Psoas muscle (tissue), 8 donors: ENCODE measurements around the gene CCND1. TPM values are rescaled to one million over a fixed set of nuclear protein-coding genes. Genes with fewer than 3 reads are reported as not detected.
"Not testable (repeated sequence)": the region's sequence is repeated elsewhere in the genome, so short reads cannot be mapped to it uniquely, and the experiment has no call there.

ENCODE experiments used
- ATAC-seq, 4 donors: fragments of 200-7000 bp; cut with Tn5 transposase; one replicate each; pipeline ENCODE4 v1.9.1; 2020; ENCODE audit warnings: moderate library complexity in 3 of 4, mild to moderate bottlenecking in 2 of 4
- DNase-seq, 2 donors: peaks; one replicate each; pipeline ENCODE4 v3.0.0-alpha.2; 2020
- H3K27ac ChIP-seq: fragments of 200-600 bp; one replicate; pipeline ENCODE4 v1.8.0; 2022
- H3K27me3 ChIP-seq, 3 donors: fragments of 200-600 bp in 1 of 3; one replicate each; pipeline versions ENCODE4 v1.6.1 to v1.8.0; 2013 to 2022; ENCODE audit warnings: low read length in 2 of 3, mild to moderate bottlenecking in 2 of 3, moderate library complexity in 1 of 3; ENCODE audit not compliant: insufficient read depth in 3 of 3
- H3K36me3 ChIP-seq, 2 donors: fragments of 200-600 bp in 1 of 2; one replicate each; pipeline versions ENCODE4 v1.6.1 to v1.8.0; 2013 to 2022; ENCODE audit warnings: low read depth in 1 of 2, mild to moderate bottlenecking in 1 of 2, moderate library complexity in 1 of 2; ENCODE audit not compliant: insufficient read depth in 1 of 2
- H3K4me1 ChIP-seq: fragments of 200-600 bp; one replicate; pipeline ENCODE4 v1.8.0; 2022
- H3K4me3 ChIP-seq: fragments of 200-600 bp; one replicate; pipeline ENCODE4 v1.8.0; 2022; ENCODE audit warnings: mild to moderate bottlenecking
- H3K9me3 ChIP-seq: fragments of 200-600 bp; one replicate; pipeline ENCODE4 v1.8.0; 2022
- WGBS, 3 donors: extraction: QIAGEN DNeasy Blood & Tissue Kit; methylation state at CpG; one replicate each; pipeline versions ENCODE4 v1.1.6 to v1.1.7; 2013; 5-methylcytosine and 5-hydroxymethylcytosine counted together
- intact Hi-C, 2 donors: fragments of 100-400 bp; cut with DNase I; formaldehyde crosslinking; loops; one replicate each; pipeline versions ENCODE4 v1.11.0 to v1.14.2; 2022
- polyA plus RNA-seq, 3 donors: library from polyadenylated mRNA; stranded (reverse); fragments of 200-250 nt; gene quantifications; one replicate each; pipeline ENCODE4 v1.2.3, GENCODE V29; 2013
- total RNA-seq, 4 donors: library from RNA; stranded (reverse); fragmentation: NEBNext Ultra II Directional in 2 of 4; extraction: Animal tissue kit (Norgen Biotek cat#: 25700) in 2 of 4; gene quantifications; one replicate each; pipeline versions ENCODE4 v1.2.1 to v1.2.4, GENCODE V29; 2021 to 2023
- TF ChIP-seq, protein P1 (sequence below): fragments of 200-600 bp; IDR thresholded peaks from one replicate; pipeline ENCODE4 v1.8.0; 2022; ENCODE audit warnings: antibody characterized with exemption
- donor health status: healthy with polysubstance abuse.
- donor health status: DM: no; HTN: no; CAD: no; lungs with moderate emphysema.
- donor health status: Bipolar disorder and iron deficiency.
- donor health status: healthy.
- donor health status: DM: yes; HTN: yes; CAD: no.
- donor health status: DM: no; HTN: no; CAD: no.
- donor health status: DM: no; HTN: no; CAD: no.
- donor health status: DM: yes; HTN: yes; CAD: no.

CCND1 gene
- total and polyA plus RNA-seq, 7 donors, result 1.8 to 11.3 (median 6.5) TPM

- Histone ChIP-seq H3K27ac (no peak overlapping the region), H3K27me3 (peaks cover 0 to 9% (median 5%) of the 10 kb centered on the region in 3 donors), H3K4me3 (no peak overlapping the region), H3K36me3 (no peaks in the 10 kb centered on the region), H3K9me3 (no peaks in the 10 kb centered on the region), H3K4me1 (no peaks in the 10 kb centered on the region)
- intact Hi-C loops, result no loop called here
- DNase-seq, result no peak
- TF ChIP-seq, protein P1, sequence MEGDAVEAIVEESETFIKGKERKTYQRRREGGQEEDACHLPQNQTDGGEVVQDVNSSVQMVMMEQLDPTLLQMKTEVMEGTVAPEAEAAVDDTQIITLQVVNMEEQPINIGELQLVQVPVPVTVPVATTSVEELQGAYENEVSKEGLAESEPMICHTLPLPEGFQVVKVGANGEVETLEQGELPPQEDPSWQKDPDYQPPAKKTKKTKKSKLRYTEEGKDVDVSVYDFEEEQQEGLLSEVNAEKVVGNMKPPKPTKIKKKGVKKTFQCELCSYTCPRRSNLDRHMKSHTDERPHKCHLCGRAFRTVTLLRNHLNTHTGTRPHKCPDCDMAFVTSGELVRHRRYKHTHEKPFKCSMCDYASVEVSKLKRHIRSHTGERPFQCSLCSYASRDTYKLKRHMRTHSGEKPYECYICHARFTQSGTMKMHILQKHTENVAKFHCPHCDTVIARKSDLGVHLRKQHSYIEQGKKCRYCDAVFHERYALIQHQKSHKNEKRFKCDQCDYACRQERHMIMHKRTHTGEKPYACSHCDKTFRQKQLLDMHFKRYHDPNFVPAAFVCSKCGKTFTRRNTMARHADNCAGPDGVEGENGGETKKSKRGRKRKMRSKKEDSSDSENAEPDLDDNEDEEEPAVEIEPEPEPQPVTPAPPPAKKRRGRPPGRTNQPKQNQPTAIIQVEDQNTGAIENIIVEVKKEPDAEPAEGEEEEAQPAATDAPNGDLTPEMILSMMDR, result no peak
- 61 to 72% (median 71%) methylated on average over 2 of the region's 2 CpGs for WGBS, 3 donors
- no peak for ATAC-seq
Observed at GRCh38 chr11:69620683-69621290, 20.2 kb upstream of the CCND1 start.

DNA sequence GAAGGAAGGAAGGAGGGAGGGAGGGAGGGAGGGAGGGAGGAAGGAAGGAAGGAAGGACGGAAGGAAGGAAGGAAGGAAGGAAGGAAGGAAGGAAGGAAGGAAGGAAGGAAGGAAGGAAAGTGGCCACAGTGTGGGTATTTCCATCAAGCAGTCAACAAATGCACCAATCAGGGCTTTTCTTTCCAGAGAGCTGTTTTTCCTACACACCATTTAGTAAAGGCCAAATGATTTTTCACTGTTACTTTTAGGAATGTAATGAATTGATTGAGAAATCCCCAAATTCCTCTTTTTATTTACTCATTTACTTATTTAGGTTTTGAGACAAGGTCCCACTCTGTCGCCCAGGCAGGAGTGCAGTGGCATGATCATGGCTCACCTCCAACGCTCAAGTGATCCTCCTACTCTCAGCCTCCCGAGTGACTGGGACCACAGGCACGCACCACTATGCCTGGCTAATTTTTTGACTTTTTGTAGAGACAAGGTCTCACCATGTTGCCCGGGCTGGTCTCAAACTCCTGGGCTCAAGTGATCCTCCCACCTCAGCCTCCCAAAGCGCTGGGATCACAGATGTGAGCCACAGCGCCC, 18.8 kb upstream of the CCND1 start:
- 67 to 85% (median 72%) methylated on average over 7 to 8 of the region's 8 CpGs for WGBS, 3 donors

GRCh38 chr11:69624293-69624692, 16.7 kb upstream of the CCND1 start:
- intact Hi-C loops, result no loop called here
- H3K36me3 ChIP-seq, result no peaks in the 10 kb centered on the region
- peaks cover 0 to 13% (median 0%) of the 10 kb centered on the region in 3 donors for H3K27me3 ChIP-seq
- no peaks in the 10 kb centered on the region for H3K9me3 ChIP-seq
- H3K4me1 ChIP-seq, result no peaks in the 10 kb centered on the region
- TF ChIP-seq, protein P1, result no peak
- no peak overlapping the region for H3K4me3 ChIP-seq
- 83 to 97% (median 90%) methylated on average over 1 of the region's 1 CpG for WGBS, 3 donors
- DNase-seq (no peak), ATAC-seq (no peak)
- no peak overlapping the region for H3K27ac ChIP-seq

More for the DNA sequence above, 18.8 kb upstream of the CCND1 start:
- H3K27me3 ChIP-seq, DNase-seq, H3K36me3 ChIP-seq, ATAC-seq, intact Hi-C loops, H3K9me3 ChIP-seq, H3K4me3 ChIP-seq, H3K4me1 ChIP-seq, H3K27ac ChIP-seq: not testable (repeated sequence)

- no peak for ATAC-seq
- 80 to 81% (median 80%) methylated on average over 10 of the region's 10 CpGs for WGBS, 3 donors
- TF ChIP-seq, protein P1, result no peak
- H3K27me3 ChIP-seq, result peaks cover 0 to 13% (median 0%) of the 10 kb centered on the region in 3 donors
- no peaks in the 10 kb centered on the region for H3K36me3 ChIP-seq
- H3K27ac ChIP-seq, result no peak overlapping the region
- intact Hi-C loops, result no loop called here
- DNase-seq, result no peak
- H3K4me3 ChIP-seq, result no peak overlapping the region
- H3K4me1 ChIP-seq, result no peaks in the 10 kb centered on the region
- H3K9me3 ChIP-seq, result no peaks in the 10 kb centered on the region
Observed at GRCh38 chr11:69625476-69625875, 15.5 kb upstream of the CCND1 start.

DNA sequence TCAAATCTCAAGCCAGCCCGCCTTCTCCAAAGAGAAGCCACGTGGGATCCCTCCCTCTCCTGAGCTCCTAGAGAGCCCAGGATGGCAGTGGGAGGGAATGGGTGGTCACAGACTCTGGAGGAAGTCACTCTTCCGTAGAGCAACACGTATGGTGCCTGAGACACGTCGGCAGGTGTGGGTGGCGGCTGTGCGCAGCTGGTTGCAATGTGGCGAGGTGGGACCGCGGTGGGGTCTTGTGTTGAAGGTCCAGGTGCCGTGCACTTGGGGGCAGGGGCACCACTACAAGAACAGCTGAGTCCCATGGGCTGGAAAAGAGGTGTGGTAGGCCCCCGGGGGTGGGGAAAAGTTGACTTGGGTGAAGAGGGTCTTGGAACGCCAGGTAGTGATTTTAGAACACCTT, 13.4 kb upstream of the CCND1 start:
- Histone ChIP-seq H3K27me3 (peaks cover 0 to 16% (median 0%) of the 10 kb centered on the region in 3 donors), H3K9me3 (no peaks in the 10 kb centered on the region), H3K27ac (no peak overlapping the region), H3K4me1 (no peaks in the 10 kb centered on the region), H3K36me3 (no peaks in the 10 kb centered on the region), H3K4me3 (no peak overlapping the region)
- TF ChIP-seq, protein P1, result no peak
- intact Hi-C loops, result no loop called here
- ATAC-seq, result no peak
- DNase-seq, result no peak
- 78 to 84% (median 82%) methylated on average over 14 of the region's 14 CpGs for WGBS, 3 donors
